GM21723 (cell line): ENCODE data around the gene CERS6.

Experiments used
- ATAC-seq: cut with Tn5 transposase; IDR thresholded peaks from one replicate; pipeline ENCODE4 v1.9.1; 2021; ENCODE audit warnings: mild to moderate bottlenecking, moderate library complexity; ENCODE audit not compliant: unreplicated experiment

CERS6 gene

GRCh38 chr2:168722592-168722991, 266.5 kb downstream of the CERS6 start:
- ATAC-seq: no peak

GRCh38 chr2:168723275-168723899, 267.3 kb downstream of the CERS6 start:
- no peak for ATAC-seq

- ATAC-seq: peak; percentile 46
These were observed 270.3 kb downstream of the CERS6 start for GRCh38 chr2:168726375-168726774.

- ATAC-seq: no peak
These were observed 271.9 kb downstream of the CERS6 start for GRCh38 chr2:168727904-168728470.

- ATAC-seq: no peak
These were observed 273.4 kb downstream of the CERS6 start for GRCh38 chr2:168729455-168729854.

- ATAC-seq: no peak
These were observed 274.3 kb downstream of the CERS6 start for GRCh38 chr2:168730344-168730743.

- ATAC-seq: no peak
These were observed 274.9 kb downstream of the CERS6 start for GRCh38 chr2:168731002-168731401.

GRCh38 chr2:168731616-168732015, 275.5 kb downstream of the CERS6 start:
- no peak for ATAC-seq

GRCh38 chr2:168732100-168732499, 276.0 kb downstream of the CERS6 start:
- ATAC-seq: no peak

GRCh38 chr2:168732506-168732905, 276.4 kb downstream of the CERS6 start:
- ATAC-seq: no peak

- ATAC-seq: no peak
These were observed 278.2 kb downstream of the CERS6 start for GRCh38 chr2:168734199-168734760.

GRCh38 chr2:168736649-168737445, 280.8 kb downstream of the CERS6 start:
- no peak for ATAC-seq

- no peak for ATAC-seq
These were observed 282.0 kb downstream of the CERS6 start for GRCh38 chr2:168738062-168738461.

- ATAC-seq: no peak
These were observed 284.3 kb downstream of the CERS6 start for GRCh38 chr2:168740360-168740759.

GRCh38 chr2:168740788-168741187, 284.7 kb downstream of the CERS6 start:
- ATAC-seq: no peak

- ATAC-seq: no peak
These were observed 286.3 kb downstream of the CERS6 start for GRCh38 chr2:168742258-168742932.

- ATAC-seq: no peak
These were observed 288.8 kb downstream of the CERS6 start for GRCh38 chr2:168744844-168745243.

- ATAC-seq: no peak
These were observed 292.4 kb downstream of the CERS6 start for GRCh38 chr2:168748461-168748860.

GRCh38 chr2:168749297-168749696, 293.2 kb downstream of the CERS6 start:
- no peak for ATAC-seq

GRCh38 chr2:168751104-168751740, 295.1 kb downstream of the CERS6 start:
- ATAC-seq: peak; percentile 87

GRCh38 chr2:168752361-168752760, 296.3 kb downstream of the CERS6 start:
- ATAC-seq: no peak
